Limb (tissue), 2 donors: Measurements from ENCODE around the gene ALKBH3.
A peak's percentile ranks its signal among the peaks of the same experiment; 100 is the strongest.

Experiments used
- DNase-seq, 2 donors: peaks; one replicate each; pipeline ENCODE4 v3.0.0-alpha.2; 2016; ENCODE audit errors: extremely low spot score in 2 of 2

ALKBH3 gene

GRCh38 chr11:43894546-43894945 is 13.9 kb downstream of the ALKBH3 start:
- no peak for DNase-seq

GRCh38 chr11:43895601-43896000 is 15.0 kb downstream of the ALKBH3 start:
- no peak for DNase-seq

GRCh38 chr11:43898574-43898973 is 17.9 kb downstream of the ALKBH3 start:
- no peak for DNase-seq

GRCh38 chr11:43899094-43899493 is 18.5 kb downstream of the ALKBH3 start:
- no peak for DNase-seq

- DNase-seq: no peak
Measured at GRCh38 chr11:43901551-43901950, 20.9 kb downstream of the ALKBH3 start.

- DNase-seq: no peak
Measured at GRCh38 chr11:43903078-43903477, 22.4 kb downstream of the ALKBH3 start.

- no peak for DNase-seq
Measured at GRCh38 chr11:43903969-43904368, 23.3 kb downstream of the ALKBH3 start.

GRCh38 chr11:43904742-43905535 is 24.3 kb downstream of the ALKBH3 start:
- DNase-seq: no peak

GRCh38 chr11:43905813-43906241 is 25.2 kb downstream of the ALKBH3 start:
- peak in 1 of 2 donors; percentile 57 for DNase-seq

GRCh38 chr11:43907028-43907975 is 26.7 kb downstream of the ALKBH3 start:
- no peak for DNase-seq

GRCh38 chr11:43908191-43908590 is 27.6 kb downstream of the ALKBH3 start:
- no peak for DNase-seq

GRCh38 chr11:43908683-43909082 is 28.1 kb downstream of the ALKBH3 start:
- no peak for DNase-seq

- DNase-seq: no peak
Measured at GRCh38 chr11:43913829-43914380, 33.3 kb downstream of the ALKBH3 start.

- no peak for DNase-seq
Measured at GRCh38 chr11:43914466-43914865, 33.8 kb downstream of the ALKBH3 start.

- no peak for DNase-seq
Measured at GRCh38 chr11:43916621-43917020, 36.0 kb downstream of the ALKBH3 start.

- no peak for DNase-seq
Measured at GRCh38 chr11:43917851-43918250, 37.2 kb downstream of the ALKBH3 start.

GRCh38 chr11:43918662-43919061 is 38.0 kb downstream of the ALKBH3 start:
- DNase-seq: no peak

GRCh38 chr11:43919852-43920597 is 39.4 kb downstream of the ALKBH3 start:
- no peak for DNase-seq

- DNase-seq: no peak
Measured at GRCh38 chr11:43920598-43921419, 40.2 kb downstream of the ALKBH3 start.

- DNase-seq: no peak
Measured at GRCh38 chr11:43921561-43922294, 41.1 kb downstream of the ALKBH3 start.
